ENCODE data around the gene EREG.
"Not testable (repeated sequence)": the region's sequence is repeated elsewhere in the genome, so short reads cannot be mapped to it uniquely, and the experiment has no call there.

GRCh38 chr4:74398894-74399589 is 34.1 kb downstream of the EREG start:
- not testable (repeated sequence) for TF ChIP-seq CTCF (IDR thresholded peaks at IDR 0.05); EP300 (IDR thresholded peaks at IDR 0.05; ENCODE audit: low read depth); POLR2AphosphoS5 (IDR thresholded peaks at IDR 0.05); POLR2A (IDR thresholded peaks at IDR 0.05)
